ENCODE data around the gene VIPR1.

- TF ChIP-seq CTCF (IDR thresholded peaks at IDR 0.05) (no peak), POLR2A (IDR thresholded peaks at IDR 0.05) (no peak)
Measured at GRCh38 chr3:42515391-42515916, 13.0 kb downstream of the VIPR1 start.

Data from heart left ventricle (tissue), 13 donors.